GM18520 (cell line): Measurements from ENCODE around the gene UBR3.

ENCODE experiments used
- ATAC-seq: cut with Tn5 transposase; IDR thresholded peaks from one replicate; pipeline ENCODE4 v1.9.1; 2021; ENCODE audit not compliant: unreplicated experiment

The UBR3 gene

DNA sequence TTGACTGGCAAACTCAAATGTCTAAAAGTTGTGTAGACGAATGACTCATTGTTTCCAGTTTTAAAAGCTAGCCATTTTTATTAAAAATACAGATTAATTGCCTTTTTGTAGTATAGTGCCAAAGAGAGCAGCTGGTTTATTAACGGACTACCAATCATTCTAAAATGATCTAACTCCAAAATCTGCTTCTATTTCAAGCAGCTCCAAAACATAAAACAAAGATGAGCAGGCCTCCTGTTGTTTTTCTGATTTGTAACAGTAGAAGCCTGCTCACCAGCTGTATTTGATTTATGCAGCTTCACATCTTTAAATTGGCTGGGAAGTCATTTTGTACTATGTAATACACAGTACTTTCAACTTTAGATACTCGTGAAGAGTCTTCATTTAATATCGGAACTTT, 171.8 kb downstream of the UBR3 start:
- no peak for ATAC-seq

DNA sequence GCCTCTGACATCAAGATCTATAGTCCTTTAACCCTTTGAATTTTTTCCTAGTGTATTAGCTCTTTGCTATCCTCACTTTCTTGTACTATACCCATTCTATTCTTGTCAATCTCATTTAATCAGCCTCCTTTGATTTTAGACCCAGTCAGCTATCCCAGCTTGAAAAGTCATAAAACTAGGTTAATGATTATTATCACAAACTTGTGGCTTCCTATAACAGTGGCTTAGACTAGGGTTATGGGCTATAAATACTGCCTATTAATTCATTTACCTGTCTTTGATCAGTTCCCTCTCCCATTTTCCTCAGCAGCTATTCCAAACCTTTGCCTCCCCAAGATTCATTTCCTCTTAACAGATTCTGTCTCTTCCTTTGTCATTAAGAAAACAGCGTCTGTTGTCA, 174.8 kb downstream of the UBR3 start:
- no peak for ATAC-seq

DNA sequence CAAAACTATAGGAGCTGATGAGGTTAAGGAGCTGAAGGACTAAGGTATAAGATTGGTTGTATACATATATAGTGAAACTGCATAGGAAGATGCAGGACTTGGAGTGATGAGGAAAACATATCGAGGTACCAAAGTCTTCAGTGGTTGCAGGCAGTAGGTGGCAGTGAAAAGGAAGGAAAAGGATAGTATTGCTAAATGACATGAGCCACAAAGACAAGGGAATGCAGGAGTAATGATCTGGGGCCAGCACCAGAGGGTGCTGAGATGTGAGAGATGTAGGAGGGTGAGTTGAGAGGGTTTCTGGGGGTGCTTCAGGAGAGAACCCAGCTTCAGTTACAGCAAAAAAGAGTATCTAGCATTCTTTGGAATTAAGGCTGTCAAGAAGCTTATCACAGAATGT, 178.4 kb downstream of the UBR3 start:
- ATAC-seq: no peak

DNA sequence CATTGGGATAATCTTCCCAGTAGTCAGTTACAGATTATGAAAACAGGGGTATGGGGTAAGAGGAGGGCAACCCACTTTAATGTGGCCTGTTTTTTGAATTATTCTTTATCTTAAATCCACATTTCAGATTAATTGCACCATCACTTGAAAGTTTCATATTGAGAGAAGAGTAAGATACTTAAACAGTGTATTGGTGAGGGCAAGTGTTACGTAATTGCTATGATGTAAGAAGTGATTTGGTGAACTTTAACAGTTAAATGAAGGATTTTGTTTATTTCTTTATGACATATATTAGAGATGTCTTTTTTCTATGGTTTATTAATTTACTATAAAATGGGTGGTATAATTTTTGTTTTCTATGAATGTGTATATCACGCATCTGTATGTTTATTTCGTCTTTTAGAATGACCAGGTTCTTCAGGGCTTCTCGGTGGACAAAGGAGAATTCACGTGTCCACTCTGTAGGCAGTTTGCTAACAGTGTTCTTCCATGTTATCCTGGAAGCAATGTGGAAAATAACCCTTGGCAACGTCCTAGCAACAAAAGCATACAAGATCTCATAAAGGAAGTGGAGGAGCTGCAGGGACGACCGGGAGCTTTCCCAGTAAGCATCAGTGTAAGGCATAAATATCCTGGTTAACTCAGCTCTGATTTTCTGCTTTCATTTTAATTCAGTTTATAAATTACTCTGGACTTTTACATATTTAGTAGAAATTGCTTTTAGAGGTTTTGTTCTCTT, 179.5 kb downstream of the UBR3 start:
- no peak for ATAC-seq

DNA sequence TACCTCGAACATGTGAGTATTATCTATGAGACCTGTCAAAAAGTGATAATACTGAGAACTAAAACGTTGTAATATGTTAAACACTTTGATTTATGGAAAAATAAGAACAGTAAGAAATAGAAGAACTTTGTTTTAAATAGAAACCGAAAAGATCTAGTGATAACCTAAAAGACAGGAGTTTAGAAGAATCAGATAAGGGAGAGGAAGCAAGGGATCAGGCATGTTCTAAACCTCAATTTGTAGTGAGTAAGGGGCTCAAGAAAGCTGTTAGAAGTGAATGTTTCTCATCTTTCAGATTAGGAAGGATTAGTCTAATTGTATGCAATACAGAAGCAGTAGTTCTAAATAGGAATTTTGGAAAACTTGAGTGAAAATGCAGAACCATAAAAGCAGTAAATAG, 182.0 kb downstream of the UBR3 start:
- no peak for ATAC-seq

DNA sequence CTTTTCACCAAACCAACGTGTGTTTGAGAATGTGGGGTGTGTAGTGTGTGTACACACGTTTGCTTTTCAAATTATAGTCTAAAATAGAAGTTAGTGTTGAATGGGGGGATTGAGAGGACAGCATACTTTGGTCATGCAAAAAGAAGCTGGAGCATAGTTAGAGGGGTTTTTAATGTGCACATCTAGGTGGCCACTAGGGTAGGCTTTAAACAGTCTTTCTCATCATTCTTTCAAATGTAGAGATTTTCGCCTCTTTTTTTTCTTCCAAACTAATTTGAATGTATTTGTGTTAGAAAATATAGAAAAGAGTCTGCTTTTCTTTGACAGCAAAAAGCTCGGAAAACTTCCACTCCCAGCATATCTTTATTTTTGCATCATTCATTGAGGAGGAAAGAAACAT, 185.5 kb downstream of the UBR3 start:
- no peak for ATAC-seq

DNA sequence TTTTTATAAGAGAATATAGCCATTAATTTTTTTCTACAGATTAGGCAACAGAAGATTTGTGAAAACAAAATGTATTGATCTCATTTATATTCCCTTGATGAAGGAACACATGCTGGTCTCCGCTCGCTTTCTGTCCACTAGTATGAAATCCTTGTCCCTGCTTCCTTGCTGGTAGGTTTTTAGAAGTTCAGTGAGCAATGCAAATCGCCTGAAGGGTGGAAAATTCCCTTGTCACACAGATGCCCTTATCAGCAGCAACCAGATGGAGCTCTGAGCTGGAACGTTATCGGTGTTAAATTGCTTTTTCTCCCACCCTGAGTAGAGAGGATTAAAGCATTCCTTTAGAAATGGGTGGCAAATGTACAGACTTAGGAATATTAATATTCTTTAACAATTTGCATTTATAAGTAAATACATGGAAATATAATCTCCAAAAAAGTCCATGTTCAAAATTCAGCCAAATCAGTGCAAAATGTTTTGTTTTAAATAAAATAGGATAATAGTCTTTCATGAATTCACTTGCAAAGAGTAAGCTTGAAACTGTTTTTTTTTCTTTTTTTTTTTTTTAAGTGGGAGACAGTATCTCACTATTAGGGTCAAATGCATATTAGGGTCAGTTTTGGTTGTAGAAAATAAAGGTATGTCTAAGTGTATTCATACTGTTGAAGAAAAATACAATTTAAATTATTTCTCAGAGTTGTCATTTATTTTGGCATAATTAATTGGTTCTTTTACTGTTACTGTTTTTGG, 186.7 kb downstream of the UBR3 start:
- no peak for ATAC-seq

DNA sequence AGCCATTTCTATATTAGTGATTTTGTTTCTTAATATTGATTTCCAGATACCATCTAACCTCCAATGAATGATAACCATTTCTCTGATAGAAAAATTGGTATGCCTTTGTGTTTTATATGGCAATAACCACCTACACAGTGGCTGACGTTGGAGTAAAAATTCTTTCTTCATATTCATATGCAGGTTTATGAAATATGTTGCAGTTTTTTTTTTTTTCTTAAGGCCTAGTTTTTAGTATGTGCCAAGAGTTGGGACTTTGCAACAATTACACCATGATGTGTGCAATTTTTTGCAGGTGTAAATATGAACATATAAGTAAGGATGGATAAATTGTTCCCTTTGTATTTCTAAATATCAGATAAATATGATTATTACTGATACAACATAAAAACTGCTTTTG, 187.5 kb downstream of the UBR3 start:
- ATAC-seq: no peak

DNA sequence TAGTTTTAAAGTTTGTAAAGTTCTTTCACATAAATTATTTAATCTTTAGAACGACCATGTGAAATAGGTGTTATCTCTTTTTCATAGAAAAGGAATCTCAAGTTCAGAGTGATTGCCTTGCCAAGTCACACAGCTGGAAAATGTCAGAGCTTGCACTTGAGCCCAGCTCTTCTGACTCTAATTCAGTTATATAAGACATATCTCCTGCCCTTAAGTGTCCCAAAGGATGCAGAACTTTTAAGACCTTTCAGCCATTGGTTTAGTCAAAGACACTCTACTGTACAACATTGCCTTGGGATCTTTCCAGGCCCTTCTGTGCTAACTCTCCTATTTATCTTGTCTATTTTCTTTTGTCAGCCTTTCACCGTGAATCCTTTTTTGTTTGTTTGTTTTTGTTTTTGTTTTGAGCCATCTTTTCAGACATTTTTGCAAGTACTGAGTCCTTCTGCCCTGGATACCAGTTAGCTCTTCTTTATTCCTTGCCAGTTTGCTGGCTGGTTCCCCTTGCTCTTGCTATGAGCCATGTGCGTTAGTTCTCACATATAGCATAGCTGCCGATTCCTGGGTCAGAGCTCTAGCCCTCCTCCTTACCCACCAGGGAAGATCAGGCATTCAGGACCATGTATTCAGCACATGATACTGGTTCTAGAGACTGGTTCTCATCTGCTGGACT, 190.7 kb downstream of the UBR3 start:
- no peak for ATAC-seq

DNA sequence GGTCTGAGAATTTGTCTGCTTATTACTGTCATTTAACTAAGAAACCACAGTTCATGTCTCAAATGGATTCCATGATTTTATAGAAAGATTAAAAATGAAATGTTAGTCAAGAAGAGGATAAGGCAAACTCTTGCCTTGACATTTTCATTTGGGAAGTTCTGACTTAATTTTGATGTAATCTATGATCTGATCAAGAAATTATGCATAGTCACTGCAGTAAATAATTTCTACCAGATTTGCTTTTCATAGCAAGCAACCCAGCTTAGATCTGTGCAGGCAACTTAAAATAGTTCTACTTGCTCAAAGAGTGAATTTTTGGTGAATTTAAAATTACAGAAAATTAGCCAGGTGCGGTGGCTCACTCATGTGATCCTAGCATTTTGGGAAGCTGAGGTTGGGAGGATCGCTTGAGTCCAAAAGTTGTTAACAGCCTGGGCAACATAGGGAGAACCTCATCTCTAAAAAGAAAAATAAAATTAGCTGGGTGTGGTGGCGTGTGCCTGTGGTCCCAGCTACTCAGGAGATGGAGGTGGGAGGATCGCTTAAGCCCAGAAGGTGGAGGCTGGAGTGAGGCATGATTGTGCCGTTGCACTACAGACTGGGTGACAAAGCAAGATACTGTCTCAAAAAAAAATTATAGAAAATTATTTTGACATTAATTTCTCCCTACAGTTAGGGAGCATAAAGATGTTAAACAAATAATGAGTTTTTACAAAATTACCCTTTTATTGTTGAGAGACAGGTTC, 192.0 kb downstream of the UBR3 start:
- no peak for ATAC-seq

DNA sequence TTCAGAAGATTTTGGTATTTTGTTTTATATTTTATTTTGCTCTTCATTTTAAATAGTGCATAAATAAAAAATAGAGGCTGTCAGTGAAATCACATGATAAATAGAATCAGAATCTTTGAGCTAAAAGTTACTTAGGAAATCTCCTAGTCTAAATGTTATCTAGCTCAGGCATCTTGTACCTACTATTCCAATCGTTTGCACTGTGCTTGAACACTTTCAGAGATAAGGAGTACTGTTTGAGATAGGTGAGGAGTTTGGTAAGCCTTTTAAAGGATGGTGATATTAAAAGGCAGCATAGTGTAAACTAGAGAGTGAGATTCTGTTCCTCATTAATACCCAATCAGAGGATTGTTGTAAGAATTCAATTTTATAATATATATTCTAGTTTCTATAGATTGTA, 193.5 kb downstream of the UBR3 start:
- no peak for ATAC-seq

DNA sequence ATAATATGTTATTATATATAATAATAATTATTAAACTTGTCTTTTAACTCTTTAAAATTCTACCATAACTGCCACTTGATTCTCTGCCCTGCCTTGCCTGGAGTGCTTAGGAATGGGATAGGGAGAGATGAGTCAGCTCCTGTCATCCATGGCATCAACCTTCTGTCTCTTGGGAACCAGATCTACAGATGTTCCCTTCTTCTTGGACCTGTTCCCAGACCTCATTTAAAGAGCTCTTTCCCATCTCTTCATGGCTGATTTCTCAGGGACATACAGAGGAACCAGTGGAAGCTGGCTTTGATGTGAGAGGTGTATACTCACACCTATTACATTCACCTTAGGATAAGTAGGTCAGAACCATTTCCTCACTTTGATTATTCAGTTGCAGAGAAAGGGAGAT, 195.4 kb downstream of the UBR3 start:
- ATAC-seq: no peak

DNA sequence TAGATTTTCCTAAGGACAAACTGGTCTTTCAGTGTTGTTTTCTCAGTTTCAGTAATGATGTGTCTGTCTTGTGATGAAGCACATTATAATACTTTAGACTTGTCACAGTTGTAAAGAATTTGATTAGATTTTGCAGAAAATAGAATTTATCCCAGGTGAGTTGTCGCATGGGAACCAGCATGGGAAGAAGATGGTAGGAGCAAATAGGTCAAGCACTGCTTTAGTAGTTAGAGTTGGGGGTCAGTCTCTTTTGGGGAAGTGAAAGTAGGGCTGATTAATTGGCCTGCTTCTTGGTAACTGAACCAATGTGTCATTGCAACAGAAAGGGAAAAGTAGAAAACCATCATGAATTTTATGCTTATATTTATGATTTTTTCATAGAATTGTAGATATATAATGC, 197.5 kb downstream of the UBR3 start:
- no peak for ATAC-seq

DNA sequence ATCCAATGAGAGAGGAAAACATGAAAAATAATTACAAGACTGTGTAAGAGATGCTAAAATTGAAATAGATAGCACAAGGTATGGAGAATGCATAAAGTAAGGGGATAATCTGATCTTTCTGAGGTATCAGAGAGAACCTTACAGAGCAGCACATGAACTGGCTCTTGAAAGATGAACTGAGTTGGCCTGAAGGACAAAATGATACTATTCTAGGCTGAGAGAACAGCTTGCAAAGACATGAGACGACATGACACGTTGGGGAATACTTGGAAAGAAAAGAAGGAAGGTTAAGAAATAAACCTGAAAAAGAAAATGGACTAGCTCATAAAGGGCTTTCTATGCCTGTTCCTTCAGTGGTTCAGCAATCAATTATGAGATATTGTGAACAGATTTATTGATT, 198.0 kb downstream of the UBR3 start:
- no peak for ATAC-seq

DNA sequence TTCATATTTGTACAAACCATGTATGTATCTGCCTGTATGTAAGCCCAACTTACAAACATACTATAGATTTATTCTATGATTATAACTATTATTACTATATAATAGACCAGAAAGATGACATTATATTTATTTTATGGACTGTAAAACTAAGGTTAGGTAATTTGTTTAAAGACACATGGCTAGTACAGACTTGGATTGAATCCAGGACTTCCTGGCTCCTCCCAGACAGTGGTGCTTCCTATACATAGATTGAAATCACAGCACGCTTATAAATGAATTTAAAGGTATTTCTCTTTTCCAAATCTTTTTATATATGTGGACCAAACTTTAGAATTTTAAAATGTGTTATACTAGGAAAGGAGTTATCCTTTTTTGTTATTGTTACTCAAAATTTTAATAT, 199.1 kb downstream of the UBR3 start:
- ATAC-seq: no peak

DNA sequence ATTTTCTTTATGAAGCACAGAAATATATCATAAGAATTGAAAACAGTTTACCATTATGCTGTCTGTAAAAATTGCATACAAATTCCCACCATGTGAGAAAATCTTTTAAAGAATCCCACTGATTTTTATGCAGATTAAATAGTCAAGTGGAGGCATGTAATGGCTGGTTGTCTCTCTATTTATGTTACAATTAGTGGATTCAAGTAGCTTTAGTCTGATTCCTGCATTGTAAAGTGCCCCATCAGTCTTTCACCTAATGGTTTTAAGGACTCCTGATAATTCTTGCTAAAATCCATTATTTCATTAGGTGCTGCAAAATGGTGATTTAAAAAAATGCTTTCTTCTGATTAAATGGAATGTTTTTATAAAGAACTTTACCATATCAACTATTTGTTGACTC, 202.3 kb downstream of the UBR3 start:
- ATAC-seq: no peak

DNA sequence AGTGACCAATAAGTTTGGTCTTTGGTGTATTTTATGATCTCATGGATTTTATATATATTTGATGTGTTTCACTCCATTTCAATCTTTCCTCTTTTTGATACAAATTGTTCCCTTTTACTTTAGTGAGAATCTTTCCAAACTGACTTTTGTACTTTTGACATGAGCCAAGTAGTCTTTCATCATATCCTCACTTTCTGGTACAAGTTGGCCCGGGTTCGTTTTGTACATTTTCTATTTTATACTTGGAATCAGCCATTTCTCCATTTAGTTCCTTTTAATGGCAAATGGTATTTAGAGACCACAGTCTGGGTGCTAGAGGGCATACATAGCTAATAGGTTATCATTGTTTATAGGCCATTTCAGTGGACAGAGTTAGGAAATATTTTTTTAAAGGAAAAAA, 202.8 kb downstream of the UBR3 start:
- no peak for ATAC-seq

DNA sequence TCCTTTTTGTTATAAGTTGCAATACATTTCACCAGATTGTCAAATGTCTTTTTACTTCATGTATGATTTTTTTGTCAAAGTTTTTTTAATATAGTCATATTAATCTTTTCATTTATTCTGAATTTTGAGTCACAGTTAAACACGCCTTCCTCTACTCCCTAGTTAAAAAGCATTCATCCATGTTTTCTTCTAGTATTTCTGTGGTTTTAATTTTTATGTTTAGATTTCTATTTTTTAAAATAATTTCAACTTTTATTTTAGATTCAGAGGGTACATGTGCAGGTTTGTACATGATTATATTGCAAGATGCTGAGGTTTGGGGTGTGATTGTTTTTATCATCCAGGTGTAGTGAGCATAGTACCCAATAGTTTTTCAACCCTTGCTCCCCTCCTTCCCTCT, 204.0 kb downstream of the UBR3 start:
- ATAC-seq: no peak

DNA sequence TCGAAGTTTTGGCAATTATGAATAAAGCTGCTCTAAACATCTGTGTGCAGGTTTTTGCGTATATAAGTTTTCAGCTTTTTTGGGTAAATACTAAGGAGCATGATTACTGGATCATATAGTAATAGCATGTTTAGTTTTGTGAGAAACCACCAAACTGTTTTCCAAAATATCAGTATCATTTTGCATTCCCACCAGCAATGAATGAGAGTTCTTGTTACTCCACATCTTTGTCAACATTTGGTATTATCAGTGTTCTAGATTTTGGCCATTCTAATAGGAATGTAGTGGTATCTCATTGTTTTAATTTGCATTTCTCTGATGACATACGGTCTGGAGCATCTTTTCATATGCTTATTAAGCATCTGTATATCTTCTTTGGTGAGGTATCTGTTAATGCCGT, 207.3 kb downstream of the UBR3 start:
- no peak for ATAC-seq

DNA sequence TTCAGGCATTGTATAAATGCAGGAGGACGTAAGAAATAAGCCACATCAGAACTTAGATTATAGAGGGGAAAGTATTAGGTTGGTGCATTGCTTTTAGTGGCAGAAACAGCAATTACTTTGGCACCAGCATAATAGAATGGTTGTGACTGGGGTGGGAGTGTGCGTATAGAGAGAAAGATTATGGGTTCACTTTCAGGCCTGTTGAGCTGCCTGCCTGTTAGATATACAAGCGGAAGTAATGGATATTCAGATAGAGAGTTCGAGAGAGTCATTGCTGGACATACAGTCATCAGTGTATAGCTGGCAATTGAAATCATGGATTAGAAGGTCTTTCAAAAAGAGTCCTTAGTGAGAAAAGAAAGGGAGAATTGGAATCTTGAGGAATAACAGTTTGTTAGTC, 211.5 kb downstream of the UBR3 start:
- ATAC-seq: no peak

DNA sequence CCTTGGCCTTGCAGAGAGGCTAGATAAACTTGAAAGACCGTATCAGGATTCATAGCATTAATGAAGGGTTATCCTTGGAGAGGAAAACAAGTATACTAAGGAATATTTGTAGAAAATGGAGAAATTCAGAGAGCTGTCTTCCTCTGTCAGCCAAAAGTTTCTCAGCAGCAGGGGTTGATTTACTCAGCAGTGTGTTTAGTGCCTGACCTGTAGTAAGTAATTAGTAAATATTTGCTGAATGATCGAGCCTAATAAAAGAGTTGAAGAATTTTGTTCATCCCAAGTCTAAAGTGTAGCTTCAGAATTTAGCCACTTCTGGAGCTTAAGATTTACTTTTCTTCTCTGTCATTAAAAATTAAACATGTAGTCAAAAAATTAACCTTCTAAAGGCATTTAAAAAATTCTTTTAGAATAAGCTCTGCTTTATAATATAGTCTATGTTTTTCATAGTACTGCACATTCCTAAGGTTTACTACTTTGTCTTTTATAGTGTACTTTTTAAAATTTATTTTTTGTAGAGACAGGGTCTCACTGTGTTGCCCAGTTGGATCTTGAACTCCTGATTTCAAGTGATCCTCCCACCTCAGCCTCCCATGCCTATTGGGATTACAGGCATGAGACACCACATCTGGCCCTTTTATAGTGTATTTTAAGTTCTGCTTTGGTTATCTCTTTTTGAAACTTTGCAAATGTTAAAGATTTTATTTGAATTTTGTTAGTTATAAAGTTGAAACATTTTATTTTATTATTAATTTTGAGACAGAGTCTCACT, 212.3 kb downstream of the UBR3 start:
- no peak for ATAC-seq
